NCI-H774 (cell line): ENCODE results near the gene CAMKMT.

Experiments used
- DNase-seq: peaks from one replicate; lab custom pipeline; 2025; lab: John Stamatoyannopoulos, UW

CAMKMT gene

DNA sequence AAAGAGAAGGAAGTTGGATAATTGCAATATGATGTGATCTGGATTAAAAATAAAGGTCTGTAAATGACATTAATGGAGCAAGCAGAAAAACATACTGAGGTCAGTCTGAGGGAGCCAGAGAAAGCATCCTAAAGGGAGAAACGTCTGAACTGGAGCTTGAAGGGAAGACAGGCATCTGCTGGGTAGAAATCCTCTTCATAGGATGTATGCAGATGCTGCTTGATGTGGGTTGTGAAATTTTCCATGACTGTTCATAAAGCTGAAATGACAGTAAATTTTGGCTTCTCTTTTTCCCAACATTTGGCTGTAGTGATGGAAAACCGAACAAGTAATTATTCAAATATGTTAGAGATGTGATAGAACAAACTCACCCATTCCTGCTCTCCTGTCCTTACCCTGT, 287.6 kb downstream of the CAMKMT start:
- DNase-seq: no peak

DNA sequence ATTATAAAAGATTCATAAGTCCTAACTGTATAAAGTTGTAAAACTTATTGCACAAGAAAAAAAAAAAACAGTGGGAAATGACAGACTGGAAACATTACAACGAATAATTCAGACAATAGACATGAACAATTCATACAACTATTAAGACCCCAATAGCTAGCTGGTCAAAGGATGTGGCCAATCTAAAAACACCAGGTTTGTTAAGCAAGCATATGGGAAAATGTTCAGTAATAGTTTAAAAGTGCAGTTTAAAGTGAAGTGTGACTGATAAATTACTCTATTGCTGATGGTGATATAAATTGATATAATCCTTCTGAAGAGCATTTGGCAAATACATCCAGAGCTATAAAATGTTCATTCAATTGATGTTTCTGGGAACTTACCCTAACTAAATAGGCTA, 289.0 kb downstream of the CAMKMT start:
- DNase-seq: no peak

DNA sequence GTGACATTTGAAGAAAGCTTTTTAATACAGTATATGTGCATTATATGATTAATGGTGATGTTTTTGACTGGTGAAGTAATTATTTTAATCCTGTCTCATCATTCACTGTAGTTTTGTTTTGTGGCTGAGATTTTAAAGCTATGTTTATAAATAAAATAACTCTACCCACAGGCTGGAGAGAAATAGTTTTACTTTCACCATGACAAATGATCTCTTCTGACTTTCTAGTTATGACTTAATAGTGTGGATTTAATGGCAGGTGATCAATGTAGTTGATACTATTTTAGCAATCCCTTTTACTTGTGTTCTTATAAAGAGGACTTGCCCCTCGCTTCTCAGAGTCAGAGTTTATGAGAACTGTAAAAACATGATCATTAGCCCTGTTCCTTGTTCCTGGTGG, 290.2 kb downstream of the CAMKMT start:
- DNase-seq: no peak

DNA sequence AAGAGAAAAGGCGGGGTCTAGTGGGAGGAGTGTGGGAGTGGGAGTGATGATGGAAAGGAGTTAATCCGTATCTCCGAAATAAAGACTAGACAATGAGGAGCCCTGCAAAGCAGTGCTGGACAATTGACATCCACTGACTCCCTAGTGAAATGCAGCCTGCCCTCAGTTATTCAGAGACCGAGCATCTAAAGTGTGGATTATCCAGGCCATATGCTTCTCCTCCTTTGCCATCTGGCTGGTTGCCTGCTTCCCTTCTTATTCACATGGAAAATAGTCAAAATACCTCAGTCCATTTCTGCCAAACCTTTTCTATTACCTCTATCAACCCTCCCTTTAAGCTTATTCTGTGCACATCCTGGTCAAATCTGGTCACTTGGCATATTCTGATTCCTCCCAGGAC, 291.0 kb downstream of the CAMKMT start:
- DNase-seq: no peak

DNA sequence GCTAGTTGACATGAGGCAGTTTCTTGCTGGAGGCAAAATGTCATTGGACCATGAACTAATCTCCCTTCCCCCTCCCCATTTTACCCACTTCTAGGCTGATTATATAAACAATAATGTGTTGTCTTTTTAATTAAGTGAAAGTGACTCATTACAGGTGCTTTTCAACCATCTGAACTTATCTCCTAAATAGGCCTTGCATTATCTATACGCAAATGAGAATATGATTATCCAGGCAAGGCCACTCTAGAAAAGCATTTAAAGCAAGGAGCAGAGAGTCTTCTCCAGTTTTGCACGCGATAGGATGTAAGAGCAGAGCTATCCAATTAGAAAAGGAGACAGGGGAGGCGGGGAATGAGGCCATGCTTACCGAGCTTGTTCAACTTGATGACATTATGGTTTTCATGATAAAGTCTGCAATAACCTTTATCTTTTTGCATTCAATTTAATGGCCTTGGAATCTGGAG, 293.7 kb downstream of the CAMKMT start:
- no peak for DNase-seq

DNA sequence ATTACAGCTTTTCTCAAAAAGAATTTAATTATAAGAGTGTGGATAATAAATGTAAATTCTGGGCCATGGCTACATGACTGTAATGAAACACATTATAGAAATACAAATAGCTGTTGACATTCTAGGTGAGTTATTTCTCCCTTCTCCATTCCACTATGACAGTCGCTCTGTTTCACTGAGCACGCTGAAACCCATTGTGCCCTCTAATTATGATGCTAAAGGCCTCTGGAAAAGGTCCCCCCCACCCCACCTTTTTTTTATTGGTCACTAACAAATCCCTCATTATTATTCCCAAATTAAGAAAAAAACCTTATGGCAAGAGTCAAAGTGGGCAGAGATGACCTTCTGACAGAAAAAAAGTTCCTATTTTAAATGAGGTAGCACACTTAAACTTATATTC, 294.7 kb downstream of the CAMKMT start:
- DNase-seq: no peak

DNA sequence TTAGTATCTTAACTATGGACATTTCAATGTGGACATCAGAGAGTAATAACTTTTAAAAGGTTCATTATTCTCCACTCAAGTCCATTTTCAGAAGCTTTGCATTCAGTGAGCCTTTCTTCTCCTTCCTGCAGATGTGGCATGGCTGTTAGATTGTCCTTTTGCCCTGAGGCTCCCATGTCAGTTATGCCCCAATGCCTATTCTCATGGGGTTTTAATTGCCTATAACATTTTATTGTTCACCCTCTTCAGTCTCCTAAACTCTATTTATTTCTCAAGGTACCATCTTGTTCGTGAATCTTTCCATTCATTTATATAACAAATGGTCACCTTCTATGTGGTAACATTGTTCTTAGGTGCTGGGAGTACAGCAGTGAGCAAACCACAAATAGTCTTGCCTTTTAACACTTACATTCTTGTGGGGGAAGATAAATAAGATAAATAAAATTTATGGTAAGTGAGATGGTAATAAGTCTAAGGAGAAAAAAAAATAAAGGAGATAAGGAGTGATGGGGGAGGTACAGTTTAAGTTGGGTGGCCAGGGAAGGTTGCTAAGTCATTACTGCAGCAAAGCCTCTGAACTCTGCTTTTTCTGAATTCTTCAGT, 301.8 kb downstream of the CAMKMT start:
- DNase-seq: no peak

DNA sequence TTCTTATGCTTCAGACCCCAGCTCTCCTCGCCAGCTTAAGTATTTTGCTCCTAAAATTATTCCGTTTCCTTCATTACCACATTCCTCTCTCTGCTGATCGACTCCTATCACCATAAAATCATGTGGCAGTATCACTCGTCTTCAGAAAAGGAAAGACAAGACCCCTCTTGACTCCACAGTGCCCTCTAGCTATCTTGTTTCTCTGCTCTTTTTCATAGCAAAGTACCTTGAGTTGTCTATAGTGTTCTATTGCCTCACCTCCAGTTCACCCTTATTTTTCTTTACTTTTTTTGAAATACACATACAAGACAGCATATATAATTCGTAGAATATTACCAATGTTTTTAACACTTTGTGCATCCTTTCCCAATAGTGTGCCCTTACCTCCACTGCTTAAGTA, 306.6 kb downstream of the CAMKMT start:
- no peak for DNase-seq

DNA sequence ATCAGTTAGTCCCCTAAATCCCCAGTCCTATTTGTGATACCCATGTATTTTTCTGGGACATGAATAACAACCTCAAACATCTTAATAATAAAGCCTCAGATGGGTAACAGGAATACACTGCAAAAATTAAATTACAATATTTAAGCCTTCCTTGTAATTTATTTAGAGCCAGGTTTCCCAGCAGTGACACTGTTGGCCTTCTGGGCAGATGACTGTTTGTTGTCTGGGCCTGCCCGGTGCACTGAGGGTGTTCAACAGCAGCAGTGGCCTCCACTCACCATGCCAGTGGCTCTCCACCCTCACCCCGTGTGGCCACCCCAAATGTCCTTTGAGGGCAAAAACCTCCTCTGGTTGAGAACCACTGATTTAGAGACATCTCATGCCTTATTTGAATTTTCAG, 309.5 kb downstream of the CAMKMT start:
- no peak for DNase-seq

DNA sequence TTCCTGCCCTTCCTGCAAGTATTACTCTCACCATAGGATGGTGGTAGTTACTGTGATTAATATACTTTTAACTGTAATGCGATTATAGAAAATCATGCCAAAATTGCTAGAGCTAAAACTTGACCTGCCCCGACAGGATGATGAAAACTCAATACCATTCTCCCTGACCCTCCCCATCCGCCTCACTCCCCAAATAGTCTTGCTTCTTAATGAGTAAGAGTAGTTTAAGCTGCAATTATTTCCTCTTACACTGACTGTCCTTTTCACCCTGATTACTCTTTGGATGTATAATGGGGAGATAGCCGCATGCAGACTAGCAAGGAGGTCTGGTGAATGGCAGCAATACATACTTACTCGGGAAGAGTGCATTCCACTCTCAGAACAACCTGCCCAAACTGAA, 310.2 kb downstream of the CAMKMT start:
- no peak for DNase-seq

DNA sequence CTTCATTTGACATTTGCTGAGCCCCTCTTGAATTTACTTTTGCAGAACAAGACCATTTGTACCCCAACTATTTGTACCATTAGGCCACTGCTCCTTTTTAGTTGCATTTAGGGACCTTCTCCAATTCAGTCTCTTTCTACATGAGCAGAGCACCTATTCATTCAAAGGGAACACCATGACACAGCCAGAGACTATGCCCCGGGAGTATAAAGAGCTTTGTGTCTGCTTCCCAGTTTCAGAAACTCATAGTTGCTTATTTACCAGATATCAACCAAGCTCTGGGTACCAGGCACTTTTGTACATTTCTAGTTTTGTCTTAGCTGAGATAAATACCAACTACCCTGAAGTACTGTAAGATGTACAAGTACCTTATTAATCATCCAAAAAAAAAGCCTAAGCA, 310.7 kb downstream of the CAMKMT start:
- no peak for DNase-seq

DNA sequence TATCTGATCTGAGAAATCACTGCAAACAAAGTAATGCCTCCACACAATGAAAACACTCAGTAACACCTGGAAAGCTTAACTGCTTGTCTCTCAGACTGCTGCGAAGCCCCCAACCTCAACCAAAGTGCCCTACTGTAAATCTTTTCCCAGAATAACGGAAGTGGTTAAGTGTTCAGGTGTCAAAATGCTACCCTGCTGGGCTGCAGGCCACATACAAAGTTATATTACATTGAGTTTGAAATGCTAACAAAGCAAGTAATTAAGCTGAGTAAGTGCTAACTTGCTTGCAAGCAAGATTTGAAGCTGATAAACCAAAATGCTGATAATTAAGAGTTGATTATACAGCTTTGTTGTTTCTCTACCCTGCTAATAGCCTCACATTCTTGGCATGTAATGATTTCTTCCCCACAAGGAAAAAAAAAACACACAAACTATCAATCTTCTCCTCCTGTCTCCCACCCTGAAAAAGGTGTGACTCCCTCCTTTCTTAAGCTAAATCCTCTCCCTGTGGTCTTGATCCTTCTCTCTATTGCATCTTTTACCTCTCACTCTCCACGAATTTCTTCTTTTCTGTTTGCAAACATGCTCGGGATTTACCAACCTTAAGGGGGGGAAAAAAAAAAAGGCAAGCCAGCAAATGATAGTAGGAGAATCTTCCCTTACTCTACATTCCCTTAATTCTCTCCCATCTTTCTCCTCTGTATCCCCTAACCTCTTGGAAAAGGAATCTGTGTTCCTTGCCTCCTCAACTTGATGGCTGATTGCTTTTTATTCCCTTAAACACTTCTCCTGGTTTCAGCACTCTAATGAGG, 312.9 kb downstream of the CAMKMT start:
- DNase-seq: no peak

DNA sequence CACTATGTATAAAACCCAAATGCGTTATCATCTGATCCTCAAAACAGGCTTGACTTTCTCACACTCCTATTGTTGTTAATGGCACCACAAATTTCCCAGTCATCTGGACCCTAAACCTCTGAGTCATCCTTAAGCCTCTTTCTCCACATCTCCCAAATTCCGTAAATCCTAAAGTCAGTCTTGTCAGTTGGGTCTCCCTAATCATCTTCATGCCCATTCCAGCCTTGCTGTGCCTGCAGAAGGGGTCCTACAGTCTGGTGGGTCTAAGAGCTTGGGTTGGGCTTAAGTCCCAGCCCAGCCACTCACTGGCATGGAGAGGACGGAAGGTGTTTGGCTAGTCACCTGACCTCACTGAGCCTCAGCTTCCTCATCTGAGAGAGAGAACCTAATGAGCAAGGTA, 314.6 kb downstream of the CAMKMT start:
- no peak for DNase-seq

DNA sequence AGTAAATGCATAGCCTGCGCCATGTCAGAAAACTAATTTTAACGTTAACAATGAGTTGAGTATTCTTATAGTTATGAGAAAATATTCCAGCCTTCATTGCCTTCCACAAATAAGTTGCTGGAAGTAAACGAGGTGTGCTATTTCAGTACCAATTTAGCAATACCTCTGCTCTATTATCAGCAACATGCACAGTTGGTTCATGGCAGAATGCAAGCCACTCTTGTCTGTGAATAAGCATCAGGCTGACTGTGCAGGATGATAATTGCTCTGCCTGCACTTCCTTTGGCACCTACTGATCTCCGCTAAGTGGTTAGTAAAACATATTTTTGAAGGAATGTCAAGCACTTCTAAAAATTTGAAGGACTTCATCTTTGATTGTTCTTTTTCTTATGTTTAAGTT, 317.8 kb downstream of the CAMKMT start:
- DNase-seq: no peak

DNA sequence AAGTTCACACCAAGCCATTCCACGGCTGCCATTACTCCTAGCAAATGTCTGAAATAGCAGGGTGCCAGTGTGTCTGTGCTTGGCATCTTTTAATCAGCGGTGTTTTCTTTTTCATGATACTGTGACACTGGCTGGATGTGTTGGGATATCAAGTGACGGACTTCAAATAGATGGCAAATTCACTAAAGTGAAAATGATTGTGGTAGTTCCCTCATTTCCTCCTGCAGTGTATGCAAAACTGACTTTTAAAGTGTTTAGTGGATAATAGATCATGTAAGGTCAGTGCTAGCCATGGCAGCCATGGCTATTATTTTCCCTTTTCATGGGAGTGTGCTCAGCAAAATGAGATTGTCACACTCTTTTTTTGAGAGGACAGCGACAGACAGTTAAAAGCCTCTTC, 318.2 kb downstream of the CAMKMT start:
- DNase-seq: no peak

DNA sequence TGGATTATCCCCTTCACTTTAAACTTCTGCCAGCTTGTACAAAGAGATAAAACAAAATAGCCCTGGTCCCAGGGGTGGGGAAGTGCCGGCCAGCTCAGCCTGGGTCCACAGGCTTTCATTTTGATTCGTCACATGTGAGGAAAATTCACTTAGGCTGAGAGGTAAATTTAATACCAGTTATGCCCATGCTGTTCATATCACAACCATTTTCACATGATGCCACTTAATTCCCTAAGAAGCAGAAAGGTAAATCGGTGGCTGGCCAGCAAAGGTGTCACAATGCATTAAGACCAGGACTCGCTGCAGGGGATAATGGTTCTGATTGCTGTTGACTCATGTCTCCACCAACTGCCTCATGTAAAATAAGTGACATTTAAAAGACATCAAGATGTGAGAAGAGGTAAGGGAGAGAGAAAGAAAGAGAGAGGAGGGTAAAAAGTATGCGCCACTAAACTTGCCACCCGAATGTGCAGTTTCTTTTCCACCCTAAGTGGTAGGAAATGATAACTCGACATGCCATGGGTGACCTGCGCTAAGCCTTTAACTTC, 318.8 kb downstream of the CAMKMT start:
- DNase-seq: no peak

DNA sequence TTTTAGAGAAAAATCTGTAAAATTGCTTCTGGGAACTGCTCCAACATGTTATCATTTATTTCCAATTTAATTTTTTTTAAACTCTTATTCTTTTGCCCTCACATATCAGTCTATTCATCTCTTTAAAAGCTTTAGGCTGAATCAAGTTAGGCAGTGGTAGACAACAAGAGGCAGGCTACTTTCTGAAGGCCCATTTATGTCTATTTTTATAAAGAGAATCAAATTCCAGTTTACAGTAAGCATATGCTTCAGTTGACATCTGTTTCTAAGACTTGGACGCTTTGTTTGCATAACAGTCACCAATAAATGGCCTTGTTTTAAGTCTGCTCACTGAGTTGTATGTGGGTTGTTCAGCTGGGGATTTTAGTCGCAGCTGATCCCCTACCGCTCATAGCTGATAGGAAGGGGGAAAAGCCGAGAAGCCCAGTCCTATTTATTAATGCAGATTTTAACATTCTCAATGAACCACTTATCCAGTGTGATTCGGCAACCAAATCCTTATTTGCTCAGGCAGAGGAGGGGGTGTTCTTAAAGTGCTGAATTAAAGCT, 319.3 kb downstream of the CAMKMT start:
- DNase-seq: no peak

DNA sequence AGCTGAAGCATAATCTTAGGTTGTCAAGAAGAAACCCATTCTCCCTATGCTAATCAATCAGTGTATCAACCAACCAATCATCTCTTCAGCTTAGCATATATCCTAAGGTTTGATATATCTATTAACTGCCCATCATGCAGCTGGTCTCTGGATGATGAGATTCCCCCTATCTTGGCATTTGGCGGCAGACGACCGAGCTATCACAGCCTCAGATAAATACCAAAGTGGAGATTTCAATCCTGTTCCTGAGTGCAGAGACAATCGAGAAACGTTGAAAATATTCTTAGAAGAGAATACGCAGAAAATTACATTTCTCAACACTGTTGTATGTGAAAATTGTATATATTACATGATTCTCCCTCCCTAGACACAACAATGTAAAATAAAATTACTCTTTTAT, 320.7 kb downstream of the CAMKMT start:
- no peak for DNase-seq

DNA sequence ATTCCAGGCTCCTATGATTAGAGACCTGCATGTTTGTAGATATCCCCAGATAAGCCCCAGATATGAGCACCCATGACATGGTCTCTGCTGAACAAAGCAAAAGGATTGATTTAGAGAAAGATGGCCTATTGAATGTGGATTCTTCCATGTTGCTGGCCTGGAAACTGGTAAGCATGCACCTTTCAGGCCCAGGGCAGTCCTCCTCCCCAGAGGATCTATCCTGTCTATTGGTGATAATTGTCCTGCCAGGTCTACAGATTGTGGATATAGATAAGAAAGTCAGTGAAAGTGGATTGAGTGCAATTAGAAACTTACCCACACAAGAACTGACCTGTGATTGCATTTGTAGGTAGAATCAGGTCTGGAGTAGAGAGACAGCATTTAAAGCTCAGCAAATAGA, 322.8 kb downstream of the CAMKMT start:
- DNase-seq: no peak

DNA sequence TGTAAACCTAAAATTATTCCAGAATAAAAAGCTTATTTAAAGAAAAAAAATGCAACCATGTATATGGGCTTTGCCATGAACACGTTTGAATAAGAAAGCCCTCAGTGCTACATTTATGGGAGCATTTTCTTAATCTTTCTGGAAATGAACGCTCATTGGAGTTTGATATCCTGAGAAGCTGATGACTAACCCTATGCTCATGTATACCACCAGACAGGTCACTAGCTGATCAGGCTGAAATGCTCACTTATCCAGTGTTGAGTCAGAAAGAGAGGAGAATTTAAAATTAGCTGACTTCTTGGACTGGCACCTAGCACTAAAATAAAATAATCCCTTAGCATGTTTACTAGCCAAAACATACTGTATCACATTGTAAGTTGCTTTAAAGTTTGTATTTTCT, 324.8 kb downstream of the CAMKMT start:
- DNase-seq: no peak

DNA sequence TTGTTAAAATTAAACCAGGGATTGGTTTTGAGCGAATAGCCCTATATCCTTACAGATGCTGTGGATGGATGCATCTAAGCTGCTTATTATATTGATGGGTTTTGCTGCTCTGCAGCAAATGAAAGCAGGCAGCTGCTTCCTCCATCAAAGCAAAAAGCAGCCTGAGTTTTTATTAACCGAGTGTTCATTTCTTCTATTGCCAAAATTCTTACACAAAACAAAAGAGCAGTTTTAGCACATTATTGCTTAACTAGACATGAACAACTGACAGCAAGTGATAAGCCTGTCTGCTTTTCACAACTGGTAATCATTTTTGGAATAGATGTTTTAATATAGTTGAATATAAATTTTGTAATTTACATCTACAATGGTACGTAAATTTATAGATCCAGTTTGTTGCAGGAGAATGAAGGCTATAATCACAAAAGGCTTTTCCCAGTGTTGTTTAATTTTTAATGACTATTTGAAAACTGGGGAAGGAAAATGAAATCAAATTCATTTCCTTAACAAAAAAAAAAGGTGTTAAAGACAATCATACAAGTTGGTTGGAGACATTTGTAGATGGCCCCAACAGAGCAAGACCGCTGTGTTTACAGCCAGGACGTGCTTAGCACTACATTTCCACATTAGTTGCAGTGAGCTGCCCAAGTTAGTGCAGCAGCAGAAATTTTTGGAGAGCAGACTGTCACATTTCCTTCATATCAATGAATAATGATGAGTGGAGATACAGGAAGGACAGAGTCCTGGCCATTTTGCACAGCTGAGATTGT, 326.1 kb downstream of the CAMKMT start:
- no peak for DNase-seq

DNA sequence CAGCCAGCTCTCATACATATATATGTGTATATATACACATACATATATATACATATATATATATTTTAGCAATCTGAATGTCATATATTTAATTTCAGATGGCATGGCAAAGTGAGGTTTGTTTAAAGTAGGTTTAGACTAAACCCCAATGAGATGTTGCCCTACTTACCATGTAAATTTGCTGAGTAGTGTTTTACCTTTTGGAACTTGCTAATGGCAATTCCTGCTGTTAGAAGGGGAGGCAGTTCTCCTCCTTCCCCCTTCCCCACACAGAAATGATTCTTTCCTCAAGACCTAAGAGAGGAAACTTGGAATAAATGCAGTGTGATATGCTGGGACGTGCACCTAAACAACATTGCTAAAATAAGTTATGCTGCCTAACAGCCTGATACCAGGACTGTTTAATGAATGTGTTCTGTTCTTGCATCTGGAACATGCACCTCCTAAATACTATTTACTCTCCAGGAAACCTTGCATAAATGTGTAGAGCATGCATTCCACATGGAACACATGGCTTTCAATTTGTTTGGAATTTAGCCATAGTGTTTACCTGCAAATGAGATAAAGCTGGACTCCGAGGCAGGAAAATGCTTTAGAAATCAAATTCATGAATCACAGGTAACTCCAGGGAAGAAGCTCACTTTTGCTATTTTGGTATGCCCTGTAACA, 326.8 kb downstream of the CAMKMT start:
- DNase-seq: no peak
